NCI-H2227 treated with DMSO at 0.1 percent for 48 hours (cell line): ENCODE measurements around the gene PMIS2.
A peak's percentile ranks its signal among the peaks of the same experiment; 100 is the strongest.

Source experiments
- DNase-seq: peaks from one replicate; lab custom pipeline; 2025; lab: John Stamatoyannopoulos, UW

PMIS2 gene

DNA sequence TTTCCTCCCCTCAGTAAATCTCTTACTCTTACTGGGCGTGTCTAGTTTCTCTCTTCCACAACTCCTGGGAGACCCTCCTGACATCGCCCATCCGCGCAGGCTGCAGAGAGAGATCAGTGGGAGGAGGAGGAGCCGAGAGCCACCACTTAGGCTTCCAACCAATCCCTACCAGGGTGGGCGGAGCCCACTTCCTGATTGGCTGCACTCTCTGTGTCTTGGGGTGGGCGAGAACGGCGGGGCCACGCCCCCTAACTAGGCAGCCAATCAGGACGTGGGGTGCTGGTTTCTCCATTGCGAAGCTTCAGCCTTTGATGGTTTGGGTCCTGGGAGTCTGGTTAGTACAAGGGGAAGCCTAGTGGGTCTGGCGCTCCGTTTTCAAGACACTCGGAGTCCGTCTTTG lies at the start of gene PMIS2:
Gene PMIS2, plus strand, starts transcription at position 326 of the 400 bp plus-strand sequence. CDS start 87 bp downstream, outside the sequence.
- no peak for DNase-seq

DNA sequence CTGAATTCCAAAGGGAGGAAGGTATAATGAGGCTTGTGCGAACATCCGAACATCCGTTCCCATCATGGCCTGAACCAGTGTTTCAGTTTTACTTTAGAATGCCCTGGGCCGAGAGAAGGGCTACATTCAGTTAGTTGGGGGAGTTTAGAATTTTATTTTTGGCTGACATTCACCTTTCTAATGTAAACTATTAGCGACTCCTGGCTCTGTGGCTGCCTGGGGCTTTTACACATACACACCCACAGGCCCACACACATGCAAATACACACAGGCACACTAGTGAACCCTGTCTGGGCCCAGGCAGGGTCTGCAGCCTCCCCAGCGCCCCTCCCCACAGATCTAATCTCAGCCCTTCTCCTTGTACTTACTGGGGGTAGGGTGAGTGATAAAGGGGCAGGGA lies 46.7 kb upstream of the PMIS2 start:
- no peak for DNase-seq

GRCh38 chr19:35539850-35540249 lies 46.1 kb upstream of the PMIS2 start:
- no peak for DNase-seq

- DNase-seq: no peak
These were observed 45.5 kb upstream of the PMIS2 start for GRCh38 chr19:35540356-35540927.

DNA sequence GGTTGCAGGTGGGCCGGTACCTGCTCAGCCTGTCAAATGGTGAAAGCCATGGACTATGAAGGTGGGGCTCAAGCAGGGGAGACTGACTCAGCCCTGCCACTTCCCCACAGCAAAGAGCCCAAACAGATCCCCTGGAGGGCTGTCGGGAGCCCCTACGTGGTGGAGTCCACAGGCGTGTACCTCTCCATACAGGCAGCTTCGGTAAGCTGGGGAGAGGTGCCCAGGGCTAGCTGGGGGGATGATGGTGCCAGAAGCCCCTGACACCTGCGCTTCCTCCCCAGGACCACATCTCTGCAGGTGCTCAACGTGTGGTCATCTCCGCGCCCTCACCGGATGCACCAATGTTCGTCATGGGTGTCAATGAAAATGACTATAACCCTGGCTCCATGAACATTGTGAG lies 43.8 kb upstream of the PMIS2 start:
- no peak for DNase-seq

GRCh38 chr19:35543280-35544109 lies 42.5 kb upstream of the PMIS2 start:
- no peak for DNase-seq

GRCh38 chr19:35544110-35544802 lies 41.7 kb upstream of the PMIS2 start:
- DNase-seq: no peak

- DNase-seq: peak; percentile 99
These were observed 40.7 kb upstream of the PMIS2 start, which contains the start of gene TMEM147 for GRCh38 chr19:35545001-35545854. TSS of gene TMEM147 (plus strand) at chr19:35545626. CDS start at chr19:35545740, 114 bp downstream.

- peak; percentile 85 for DNase-seq
These were observed 40.1 kb upstream of the PMIS2 start for GRCh38 chr19:35545855-35546381.

DNA sequence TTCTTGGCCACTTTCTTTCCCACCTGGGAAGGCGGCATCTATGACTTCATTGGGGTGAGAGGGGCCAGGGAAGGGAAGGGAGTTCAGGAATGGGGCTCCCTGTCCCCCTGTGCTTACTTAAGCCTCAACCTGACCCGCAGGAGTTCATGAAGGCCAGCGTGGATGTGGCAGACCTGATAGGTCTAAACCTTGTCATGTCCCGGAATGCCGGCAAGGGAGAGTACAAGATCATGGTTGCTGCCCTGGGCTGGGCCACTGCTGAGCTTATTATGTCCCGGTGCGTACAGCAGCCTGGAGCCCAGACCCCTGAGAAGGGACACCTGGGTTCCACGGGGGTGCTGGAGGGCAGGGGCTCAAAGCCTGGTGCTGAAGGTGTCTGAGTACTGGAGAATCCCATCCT lies 39.4 kb upstream of the PMIS2 start:
- DNase-seq: no peak

GRCh38 chr19:35549174-35549788 lies 36.7 kb upstream of the PMIS2 start:
- DNase-seq: peak; percentile 96

GRCh38 chr19:35549879-35550523 lies 36.0 kb upstream of the PMIS2 start:
- no peak for DNase-seq

DNA sequence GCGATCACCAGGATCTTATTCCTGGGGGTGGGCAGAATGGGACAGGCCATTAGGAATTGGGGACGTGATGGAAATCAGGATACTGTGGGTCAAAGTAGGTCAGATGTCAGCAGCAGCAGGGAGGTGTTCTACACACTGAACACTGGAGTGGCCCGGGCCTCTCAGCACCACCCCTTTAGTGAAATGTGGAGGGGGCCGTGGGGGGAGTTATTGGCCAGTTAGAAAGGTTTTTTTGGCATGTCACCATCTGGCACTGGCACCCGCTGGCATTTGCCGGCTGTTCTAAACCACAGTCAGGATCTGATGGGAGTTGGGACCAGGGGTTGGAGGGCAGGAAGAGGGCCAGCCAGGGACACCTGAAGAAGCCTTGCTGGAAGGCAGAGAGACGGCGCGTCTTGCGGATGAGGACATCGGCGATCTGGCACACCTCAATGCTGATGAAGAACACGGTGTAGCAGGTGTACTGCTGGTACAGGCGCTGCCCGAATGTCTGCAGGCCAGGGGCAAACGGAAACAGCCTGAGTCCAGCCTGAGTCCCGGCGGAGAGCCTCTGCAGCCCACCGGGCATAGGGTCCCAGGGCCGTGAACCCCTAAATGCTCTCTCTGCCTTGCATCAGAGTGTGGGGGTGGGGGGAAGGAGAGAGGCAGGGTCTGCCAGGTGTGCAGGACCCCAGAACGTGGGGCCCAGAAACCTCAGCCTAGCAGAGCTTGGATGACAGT lies 34.7 kb upstream of the PMIS2 start:
- no peak for DNase-seq

DNA sequence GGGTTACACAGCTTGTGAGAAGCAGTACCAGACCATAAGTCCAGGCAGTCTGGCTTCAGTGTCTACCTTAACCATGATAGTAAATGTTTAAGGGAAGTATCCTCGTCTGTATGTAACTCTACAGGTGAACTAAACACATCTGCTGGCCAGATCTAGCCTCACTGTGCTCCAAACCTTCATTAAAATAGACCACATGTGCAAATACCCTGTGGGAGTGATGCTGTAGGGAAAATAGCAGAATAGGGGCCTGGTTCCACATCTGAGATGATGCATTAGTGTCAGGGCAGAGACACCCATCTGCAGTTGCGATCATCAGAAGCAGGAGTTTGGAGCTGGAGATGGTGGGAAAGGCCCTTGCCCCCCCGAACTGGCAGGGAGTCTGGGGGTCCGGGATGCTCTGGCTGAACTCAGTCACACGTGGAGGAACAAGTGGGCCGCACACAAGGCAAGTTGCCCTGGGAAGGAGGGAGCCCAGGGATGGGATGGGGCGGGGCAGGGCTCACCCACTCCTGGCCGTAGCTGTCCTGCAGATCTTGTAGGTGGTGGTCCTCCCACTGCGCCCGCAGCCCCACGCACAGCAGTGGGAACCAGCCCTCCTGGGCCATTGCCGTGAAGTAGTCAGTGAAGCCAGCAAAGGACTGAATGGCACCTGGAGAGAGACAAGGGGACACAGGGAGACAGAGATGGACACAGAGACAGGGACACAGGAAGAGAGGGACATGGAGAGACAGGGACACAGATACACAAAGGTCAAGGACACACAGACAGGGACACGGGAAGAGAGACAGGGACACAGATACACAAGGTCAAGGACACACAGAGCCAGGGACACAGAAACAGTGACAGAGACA lies 33.2 kb upstream of the PMIS2 start:
- no peak for DNase-seq

GRCh38 chr19:35553385-35554000 lies 32.5 kb upstream of the PMIS2 start:
- DNase-seq: no peak

- no peak for DNase-seq
These were observed 31.9 kb upstream of the PMIS2 start for GRCh38 chr19:35554076-35554475.

DNA sequence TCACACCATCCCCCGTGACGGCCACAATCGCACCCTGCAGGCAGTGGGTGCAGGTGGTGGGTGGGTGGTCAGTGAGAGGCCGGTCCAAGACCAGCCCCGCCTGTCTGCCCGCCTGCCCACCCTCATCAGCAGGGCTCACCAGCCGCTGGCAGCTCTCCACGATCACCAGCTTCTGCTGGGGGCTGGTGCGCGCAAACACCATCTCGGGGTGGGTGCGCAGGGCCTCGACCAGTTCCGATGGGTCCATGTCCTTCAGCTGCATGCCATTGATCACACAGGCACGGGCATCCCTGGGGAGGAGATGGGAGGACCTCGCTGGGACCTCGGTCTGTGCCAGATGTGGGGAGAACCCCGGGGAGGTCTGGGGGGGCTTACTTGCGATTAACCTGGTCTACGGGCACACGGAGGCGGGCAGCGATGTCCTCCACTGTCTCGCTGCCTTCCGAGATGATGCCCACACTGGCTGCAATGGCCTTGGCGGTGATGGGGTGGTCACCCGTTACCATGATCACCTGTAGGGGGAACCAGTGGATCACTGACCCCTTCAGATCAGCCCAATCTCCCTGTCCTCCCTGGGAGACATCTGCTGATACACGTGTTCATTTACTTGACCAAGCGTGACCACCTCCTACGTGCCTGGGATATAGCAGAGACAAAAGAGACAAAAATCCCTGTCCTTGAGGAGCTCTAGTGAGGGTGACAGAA lies 30.5 kb upstream of the PMIS2 start:
- DNase-seq: no peak

DNA sequence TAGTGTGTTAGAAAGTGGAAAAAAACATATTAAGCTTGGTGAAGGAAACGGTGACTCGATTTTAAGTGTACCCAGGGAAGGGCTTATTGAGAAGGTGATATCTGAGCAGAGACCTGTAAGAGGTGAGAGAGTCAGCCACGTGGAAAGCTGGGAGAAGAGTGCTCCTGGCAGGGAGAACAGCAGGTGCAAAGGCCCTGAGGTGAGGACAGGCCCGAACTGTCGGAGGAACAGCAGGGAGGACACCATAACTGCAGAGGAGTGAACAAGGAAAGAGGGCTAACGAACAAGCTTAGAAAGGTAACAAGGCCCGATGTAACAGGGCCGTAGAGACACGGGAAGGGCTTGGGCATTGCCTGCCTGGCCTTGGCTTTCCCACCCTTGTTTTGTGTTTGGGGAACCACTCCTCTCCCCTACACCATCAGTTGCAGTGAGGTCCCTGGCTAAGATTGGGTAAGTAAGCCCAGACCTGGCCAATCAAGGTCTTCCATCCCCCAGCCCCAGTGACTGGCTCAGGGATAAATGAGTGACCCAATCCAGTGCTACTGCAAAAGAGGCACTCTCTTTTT lies 29.9 kb upstream of the PMIS2 start:
- no peak for DNase-seq
